ENCODE data around the gene KRT3. TPM values are rescaled to one million over a fixed set of nuclear protein-coding genes. Genes with fewer than 3 reads are reported as not detected.

The KRT3 gene
- total RNA-seq, 1 donor from 2014 or later = not detected

DNA sequence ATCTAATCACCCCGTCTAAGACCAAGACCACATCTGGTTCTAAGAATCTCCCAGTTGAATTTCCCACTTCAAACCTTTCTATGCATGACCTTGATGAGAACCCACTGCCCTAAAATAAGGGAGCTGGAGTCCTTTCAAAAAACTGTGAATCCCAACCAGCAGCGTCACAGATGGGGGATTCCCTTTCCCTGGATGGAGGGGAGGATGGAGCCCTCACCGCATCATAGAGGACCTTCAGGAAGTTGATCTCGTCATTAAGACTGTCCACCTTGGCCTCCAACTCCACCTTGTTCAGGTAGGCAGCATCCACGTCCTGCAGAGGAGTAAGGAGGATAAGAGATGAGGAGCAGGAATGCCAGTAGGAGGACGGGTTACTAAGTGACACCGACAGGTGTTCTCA is 13.2 kb upstream of the KRT3 start:
- Mint-ChIP-seq H3K27me3 (peaks cover 2% of the 10 kb centered on the region), H3K36me3 (ENCODE audit: low read depth) (no peaks in the 10 kb centered on the region), H3K9me3 (no peaks in the 10 kb centered on the region), H3K27ac (no peak overlapping the region), H3K4me3 (no peak overlapping the region), H3K4me1 (no peaks in the 10 kb centered on the region)
- TF ChIP-seq, protein P1, sequence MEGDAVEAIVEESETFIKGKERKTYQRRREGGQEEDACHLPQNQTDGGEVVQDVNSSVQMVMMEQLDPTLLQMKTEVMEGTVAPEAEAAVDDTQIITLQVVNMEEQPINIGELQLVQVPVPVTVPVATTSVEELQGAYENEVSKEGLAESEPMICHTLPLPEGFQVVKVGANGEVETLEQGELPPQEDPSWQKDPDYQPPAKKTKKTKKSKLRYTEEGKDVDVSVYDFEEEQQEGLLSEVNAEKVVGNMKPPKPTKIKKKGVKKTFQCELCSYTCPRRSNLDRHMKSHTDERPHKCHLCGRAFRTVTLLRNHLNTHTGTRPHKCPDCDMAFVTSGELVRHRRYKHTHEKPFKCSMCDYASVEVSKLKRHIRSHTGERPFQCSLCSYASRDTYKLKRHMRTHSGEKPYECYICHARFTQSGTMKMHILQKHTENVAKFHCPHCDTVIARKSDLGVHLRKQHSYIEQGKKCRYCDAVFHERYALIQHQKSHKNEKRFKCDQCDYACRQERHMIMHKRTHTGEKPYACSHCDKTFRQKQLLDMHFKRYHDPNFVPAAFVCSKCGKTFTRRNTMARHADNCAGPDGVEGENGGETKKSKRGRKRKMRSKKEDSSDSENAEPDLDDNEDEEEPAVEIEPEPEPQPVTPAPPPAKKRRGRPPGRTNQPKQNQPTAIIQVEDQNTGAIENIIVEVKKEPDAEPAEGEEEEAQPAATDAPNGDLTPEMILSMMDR (IDR thresholded peaks at IDR 0.05) = no peak
- DNase-seq (no peak), ATAC-seq (ENCODE audit: low read depth) (no peak)
- POLR2A ChIA-PET = no interaction called here
- CTCF ChIA-PET = no interaction called here
- intact Hi-C loops (cut with micrococcal nuclease) = no loop called here

DNA sequence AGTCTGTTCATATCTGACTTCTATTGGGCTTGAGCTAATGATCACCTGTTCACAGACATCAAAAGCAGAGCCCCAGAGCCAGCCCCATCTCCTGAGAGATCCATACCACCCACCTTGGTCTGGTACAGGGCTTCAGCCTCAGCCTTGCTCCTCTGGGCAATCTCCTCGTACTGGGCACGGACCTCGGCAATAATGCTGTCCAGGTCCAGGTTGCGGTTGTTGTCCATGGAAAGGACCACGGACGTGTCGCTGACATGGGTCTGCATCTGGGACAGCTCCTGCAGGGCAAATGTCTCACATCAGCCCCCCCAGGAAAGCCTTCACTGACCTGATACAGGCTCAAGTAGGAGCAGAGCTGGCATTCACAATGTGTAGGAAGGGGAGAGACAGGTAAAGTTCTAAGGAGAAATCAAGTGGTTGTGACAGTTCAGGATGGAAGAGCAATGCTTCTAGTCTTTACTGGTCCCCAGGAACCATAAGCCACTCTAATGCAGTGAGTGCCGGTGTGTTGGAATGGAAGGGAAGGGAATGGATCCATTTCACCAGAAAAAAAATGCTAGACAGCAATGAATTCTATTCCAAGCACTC is 12.8 kb upstream of the KRT3 start:
- Mint-ChIP-seq H3K4me1 (no peaks in the 10 kb centered on the region), H3K36me3 (ENCODE audit: low read depth) (no peaks in the 10 kb centered on the region), H3K4me3 (no peak overlapping the region), H3K27ac (no peak overlapping the region), H3K27me3 (peaks cover 2% of the 10 kb centered on the region), H3K9me3 (no peaks in the 10 kb centered on the region)
- TF ChIP-seq, protein P1 (IDR thresholded peaks at IDR 0.05) = no peak
- intact Hi-C loops (cut with micrococcal nuclease) = no loop called here
- DNase-seq = no peak
- ChIA-PET CTCF (no interaction called here), POLR2A (no interaction called here)
- no peak for ATAC-seq (ENCODE audit: low read depth)

DNA sequence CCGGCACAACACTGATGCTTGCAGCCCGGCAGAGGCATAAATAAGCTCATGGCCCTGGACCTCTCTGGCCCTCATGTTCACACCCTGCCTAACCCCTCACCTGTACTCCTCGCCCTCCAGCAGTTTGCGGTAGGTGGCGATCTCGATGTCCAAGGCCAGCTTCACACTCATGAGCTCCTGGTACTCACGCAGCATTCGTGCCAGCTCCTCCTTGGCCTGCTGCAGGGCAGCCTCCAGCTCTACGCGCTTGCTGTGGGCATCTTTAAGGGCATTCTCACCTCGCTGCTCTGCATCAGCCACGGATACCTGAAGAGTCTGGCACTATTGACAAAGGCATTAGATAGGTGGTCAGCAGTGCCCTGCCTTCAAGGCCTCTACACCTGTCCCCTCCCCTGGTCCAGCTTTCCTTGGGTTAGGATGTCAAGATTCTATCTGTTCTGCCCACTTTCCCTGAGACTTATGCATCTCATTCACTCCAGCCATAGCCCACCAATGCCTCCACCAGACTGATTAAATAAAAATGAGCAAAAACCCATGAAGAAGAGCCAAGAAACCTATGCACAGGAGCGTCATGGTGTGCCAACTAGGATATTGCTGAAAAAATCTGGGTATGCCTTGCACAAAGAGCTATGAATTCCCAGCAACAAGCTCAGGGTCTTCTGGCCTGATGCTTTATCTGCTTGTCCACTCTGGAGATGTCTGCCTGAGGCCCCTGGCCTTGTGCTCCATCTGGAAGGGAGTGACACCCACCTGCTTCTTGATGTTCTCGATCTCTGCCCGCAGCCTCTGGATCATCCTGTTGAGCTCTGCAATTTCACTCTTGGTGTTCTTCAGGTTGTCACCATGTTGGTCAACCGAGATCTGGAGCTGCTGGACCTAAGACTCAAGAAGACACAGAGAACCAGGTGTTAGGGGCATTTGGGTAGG is 11.9 kb upstream of the KRT3 start:
- H3K4me1 Mint-ChIP-seq = no peaks in the 10 kb centered on the region
- DNase-seq (no peak), ATAC-seq (ENCODE audit: low read depth) (no peak)
- no peak overlapping the region for H3K4me3 Mint-ChIP-seq
- TF ChIP-seq, protein P1 (IDR thresholded peaks at IDR 0.05) = no peak
- CTCF ChIA-PET = no interaction called here
- H3K27ac Mint-ChIP-seq = no peak overlapping the region
- intact Hi-C loops (cut with micrococcal nuclease) = no loop called here
- POLR2A ChIA-PET = no interaction called here
- H3K27me3 Mint-ChIP-seq = peaks cover 2% of the 10 kb centered on the region
- H3K36me3 Mint-ChIP-seq (ENCODE audit: low read depth) = no peaks in the 10 kb centered on the region
- H3K9me3 Mint-ChIP-seq = no peaks in the 10 kb centered on the region

DNA sequence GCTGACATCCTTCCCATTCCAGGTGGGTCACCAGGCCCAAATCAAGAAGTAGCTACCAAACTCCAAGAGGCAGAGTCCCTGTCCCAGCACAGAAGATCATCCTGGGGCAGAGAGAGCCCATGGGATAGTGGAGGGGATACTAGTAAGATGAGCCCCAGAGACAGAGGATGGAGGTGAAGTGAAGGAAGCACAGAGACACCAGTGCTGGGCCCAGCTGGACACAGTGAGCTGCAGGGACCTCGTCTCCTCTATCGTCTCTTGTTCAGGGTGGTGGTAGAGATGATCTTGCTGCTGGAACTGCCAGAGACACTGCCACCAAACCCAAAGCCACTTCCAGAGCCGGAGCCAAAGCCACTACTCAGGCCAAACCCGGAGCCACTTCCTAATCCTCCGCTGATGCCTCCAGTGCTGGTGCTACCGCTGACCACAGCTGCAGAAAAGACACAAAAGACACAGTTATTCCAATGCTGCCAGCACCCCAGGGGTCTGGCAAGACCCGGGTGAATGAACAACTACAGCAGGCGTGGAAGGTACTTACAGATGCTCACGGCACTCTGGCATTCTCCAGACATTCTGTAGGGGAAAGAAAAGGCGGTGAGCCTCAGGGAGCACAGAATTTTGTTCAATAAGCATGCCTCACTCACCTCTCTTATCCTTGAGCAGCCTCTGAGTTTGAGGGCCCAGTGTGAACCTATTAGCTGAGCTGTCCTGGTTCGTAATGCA is 11.1 kb upstream of the KRT3 start:
- ATAC-seq (ENCODE audit: low read depth) (no peak), DNase-seq (no peak)
- Mint-ChIP-seq H3K27ac (no peak overlapping the region), H3K4me1 (no peaks in the 10 kb centered on the region), H3K4me3 (no peak overlapping the region), H3K36me3 (ENCODE audit: low read depth) (no peaks in the 10 kb centered on the region), H3K9me3 (no peaks in the 10 kb centered on the region), H3K27me3 (peaks cover 2% of the 10 kb centered on the region)
- POLR2A ChIA-PET = no interaction called here
- CTCF ChIA-PET = no interaction called here
- intact Hi-C loops (cut with micrococcal nuclease) = no loop called here
- TF ChIP-seq, protein P1 (IDR thresholded peaks at IDR 0.05) = no peak
